Vagina (tissue), 2 donors: Measurements from ENCODE around the gene ATP5MC2. TPM values are rescaled to one million over a fixed set of nuclear protein-coding genes. Genes with fewer than 3 reads are reported as not detected.
"Not testable (repeated sequence)": the region's sequence is repeated elsewhere in the genome, so short reads cannot be mapped to it uniquely, and the experiment has no call there.

Source experiments
- DNase-seq, 2 donors: peaks; one replicate each; pipeline ENCODE4 v3.0.0-alpha.2; 2017; ENCODE audit errors: extremely low spot score in 2 of 2
- H3K27ac ChIP-seq: fragments of 200-600 bp; sonication (generic); one replicate; pipeline ENCODE4 v1.5.1; 2019
- H3K27me3 ChIP-seq: fragments of 200-600 bp; sonication (generic); one replicate; pipeline ENCODE4 v1.5.1; 2019
- H3K36me3 ChIP-seq, 2 donors: fragments of 200-600 bp; sonication (generic); one replicate each; pipeline ENCODE4 v1.5.1; 2017 to 2019
- H3K4me1 ChIP-seq: fragments of 200-600 bp; sonication (generic); one replicate; pipeline ENCODE4 v1.5.1; 2019
- H3K4me3 ChIP-seq, 2 donors: fragments of 200-600 bp; sonication (generic); 1 replicate in 1 of 2; 2 replicates in 1 of 2; pipeline ENCODE4 v1.5.1; 2016 to 2019
- H3K9me3 ChIP-seq: fragments of 200-600 bp; sonication (generic); one replicate; pipeline ENCODE4 v1.5.1; 2019
- POLR2A ChIP-seq, 2 donors: fragments of 450-650 bp; IDR thresholded peaks; one replicate each; pipeline ENCODE4 v1.6.1; 2017; ENCODE audit warnings: antibody characterized with exemption in 2 of 2, mild to moderate bottlenecking in 2 of 2, moderate library complexity in 2 of 2
- POLR2AphosphoS5 ChIP-seq, 2 donors: sonication (generic); formaldehyde crosslinking; IDR thresholded peaks; one replicate each; pipeline ENCODE4 v1.9.0; 2017; ENCODE audit warnings: antibody characterized with exemption in 2 of 2, mild to moderate bottlenecking in 2 of 2, low read depth in 1 of 2; ENCODE audit not compliant: insufficient read depth in 1 of 2
- intact Hi-C: fragments of 100-400 bp; cut with DNase I; formaldehyde crosslinking; loops from one replicate; pipeline ENCODE4 v1.15.1; 2023
- total RNA-seq: library from RNA; depleted of rRNA; stranded (reverse); fragments of >200 nt; gene quantifications from one replicate; pipeline ENCODE4 v1.2.3, GENCODE V29; 2016
- TF ChIP-seq, protein P1 (sequence below), 3 experiments: fragments of 450-650 bp in 2 of 3; fragments of 200-600 bp in 1 of 3; sonication (generic) in 1 of 3; IDR thresholded peaks; one replicate each; pipeline ENCODE4 v1.5.1; 2017 to 2019; ENCODE audit warnings: antibody characterized with exemption in 3 of 3, mild to moderate bottlenecking in 2 of 3, moderate library complexity in 2 of 3

The ATP5MC2 gene
- total RNA-seq, 1 donor from 2014 or later, result 311 TPM

DNA sequence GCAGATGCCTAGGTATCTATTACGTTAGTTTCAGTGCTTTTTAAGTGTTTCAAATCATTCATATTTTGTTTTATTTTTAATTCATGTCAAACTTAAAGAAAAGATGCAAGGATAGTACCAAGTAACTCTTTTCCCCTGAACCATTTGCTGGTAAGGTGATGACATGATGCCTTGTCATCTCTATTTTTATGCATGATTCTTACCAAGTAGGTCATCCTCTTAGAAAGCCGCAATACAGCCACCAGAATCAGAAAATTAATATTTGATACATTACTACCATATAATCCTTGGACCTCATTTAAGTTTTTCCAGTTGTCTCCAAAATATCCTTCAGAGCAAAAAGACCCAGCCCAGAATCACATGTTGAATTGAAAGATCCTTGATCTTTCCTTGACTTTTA lies 22.3 kb downstream of the ATP5MC2 start:
- Histone ChIP-seq H3K4me3 (no peak overlapping the region), H3K9me3 (no peaks in the 10 kb centered on the region), H3K36me3 (no peaks in the 10 kb centered on the region), H3K27ac (no peak overlapping the region), H3K27me3 (no peaks in the 10 kb centered on the region), H3K4me1 (peaks cover 8% of the 10 kb centered on the region)
- TF ChIP-seq POLR2AphosphoS5 (IDR thresholded peaks at IDR 0.05; ENCODE audit: insufficient read depth in 1 of 2, low read depth in 1 of 2), result no peak
- TF ChIP-seq POLR2A (IDR thresholded peaks at IDR 0.05), result no peak
- TF ChIP-seq, protein P1, sequence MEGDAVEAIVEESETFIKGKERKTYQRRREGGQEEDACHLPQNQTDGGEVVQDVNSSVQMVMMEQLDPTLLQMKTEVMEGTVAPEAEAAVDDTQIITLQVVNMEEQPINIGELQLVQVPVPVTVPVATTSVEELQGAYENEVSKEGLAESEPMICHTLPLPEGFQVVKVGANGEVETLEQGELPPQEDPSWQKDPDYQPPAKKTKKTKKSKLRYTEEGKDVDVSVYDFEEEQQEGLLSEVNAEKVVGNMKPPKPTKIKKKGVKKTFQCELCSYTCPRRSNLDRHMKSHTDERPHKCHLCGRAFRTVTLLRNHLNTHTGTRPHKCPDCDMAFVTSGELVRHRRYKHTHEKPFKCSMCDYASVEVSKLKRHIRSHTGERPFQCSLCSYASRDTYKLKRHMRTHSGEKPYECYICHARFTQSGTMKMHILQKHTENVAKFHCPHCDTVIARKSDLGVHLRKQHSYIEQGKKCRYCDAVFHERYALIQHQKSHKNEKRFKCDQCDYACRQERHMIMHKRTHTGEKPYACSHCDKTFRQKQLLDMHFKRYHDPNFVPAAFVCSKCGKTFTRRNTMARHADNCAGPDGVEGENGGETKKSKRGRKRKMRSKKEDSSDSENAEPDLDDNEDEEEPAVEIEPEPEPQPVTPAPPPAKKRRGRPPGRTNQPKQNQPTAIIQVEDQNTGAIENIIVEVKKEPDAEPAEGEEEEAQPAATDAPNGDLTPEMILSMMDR (IDR thresholded peaks at IDR 0.05), result no peak
- DNase-seq, result no peak
- intact Hi-C loops, result no loop called here

DNA sequence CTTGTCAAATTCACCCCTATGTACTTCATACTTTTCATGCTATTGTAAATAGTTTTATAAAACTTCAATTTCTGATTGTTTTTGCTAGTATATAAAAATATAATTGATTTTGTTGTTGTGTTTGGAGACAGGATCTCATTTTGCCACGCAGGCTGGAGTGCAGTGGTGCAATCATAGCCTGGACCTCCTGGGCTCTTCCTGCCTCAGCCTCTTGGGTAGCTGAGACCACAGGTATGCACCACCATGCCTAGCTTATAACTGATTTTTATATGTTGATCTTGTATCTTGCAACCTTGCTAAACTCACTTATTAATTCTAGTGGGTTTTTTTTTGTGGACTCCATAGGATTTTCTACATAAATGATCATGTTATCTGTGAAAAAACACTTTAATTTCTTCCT lies 23.5 kb downstream of the ATP5MC2 start:
- no peaks in the 10 kb centered on the region for H3K27me3 ChIP-seq
- no peaks in the 10 kb centered on the region for H3K4me1 ChIP-seq
- TF ChIP-seq, protein P1 (IDR thresholded peaks at IDR 0.05), result no peak
- TF ChIP-seq POLR2AphosphoS5 (IDR thresholded peaks at IDR 0.05; ENCODE audit: insufficient read depth in 1 of 2, low read depth in 1 of 2) (no peak), POLR2A (IDR thresholded peaks at IDR 0.05) (no peak)
- no peaks in the 10 kb centered on the region for H3K36me3 ChIP-seq
- no peak for DNase-seq
- no peak overlapping the region for H3K27ac ChIP-seq
- no peak overlapping the region for H3K4me3 ChIP-seq
- intact Hi-C loops, result no loop called here
- H3K9me3 ChIP-seq, result no peaks in the 10 kb centered on the region

DNA sequence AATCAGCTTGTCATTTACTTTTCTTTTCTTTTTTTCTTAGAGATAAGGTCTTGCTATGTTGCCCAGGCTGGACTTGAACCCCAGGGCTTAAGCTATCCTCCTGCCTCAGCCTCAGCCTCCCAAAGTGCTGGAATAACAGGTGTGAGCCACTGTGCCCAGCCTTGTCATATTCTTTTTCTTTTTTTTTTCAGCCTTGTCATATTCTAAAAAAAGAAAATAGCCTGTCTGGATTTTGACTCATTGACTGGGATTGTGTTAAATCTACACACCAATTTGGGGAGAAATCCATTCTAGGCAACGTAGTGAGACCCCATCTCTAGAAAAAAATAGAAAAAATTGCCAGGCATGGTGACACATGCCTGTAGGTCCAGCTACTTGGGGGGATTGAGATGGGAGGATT lies 24.1 kb downstream of the ATP5MC2 start:
- Histone ChIP-seq H3K27me3 (no peaks in the 10 kb centered on the region), H3K4me1 (no peaks in the 10 kb centered on the region), H3K36me3 (no peaks in the 10 kb centered on the region), H3K4me3 (no peak overlapping the region), H3K27ac (no peak overlapping the region), H3K9me3 (no peaks in the 10 kb centered on the region)
- TF ChIP-seq POLR2AphosphoS5 (IDR thresholded peaks at IDR 0.05; ENCODE audit: insufficient read depth in 1 of 2, low read depth in 1 of 2), result no peak
- no peak for TF ChIP-seq POLR2A (IDR thresholded peaks at IDR 0.05)
- TF ChIP-seq, protein P1 (IDR thresholded peaks at IDR 0.05), result no peak
- no peak for DNase-seq
- intact Hi-C loops, result no loop called here

DNA sequence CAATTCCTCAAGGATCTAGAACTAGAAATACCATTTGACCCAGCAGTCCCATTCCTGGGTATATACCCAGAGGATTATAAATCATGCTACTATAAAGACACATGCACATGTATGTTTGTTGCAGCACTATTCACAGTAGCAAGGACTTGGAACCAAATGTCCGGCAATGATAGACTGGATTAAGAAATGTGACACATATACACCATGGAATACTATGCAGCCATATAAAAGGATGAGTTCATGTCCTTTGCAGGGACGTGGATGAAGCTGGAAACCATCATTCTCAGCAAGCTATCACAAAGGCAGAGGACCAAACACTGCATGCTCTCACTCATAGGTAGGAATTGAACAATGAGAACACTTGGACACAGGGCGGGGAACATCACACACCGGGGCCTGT lies 29.6 kb downstream of the ATP5MC2 start:
- H3K27ac ChIP-seq, DNase-seq, H3K36me3 ChIP-seq, H3K4me1 ChIP-seq, H3K4me3 ChIP-seq, H3K27me3 ChIP-seq, intact Hi-C loops, H3K9me3 ChIP-seq: not testable (repeated sequence)

DNA sequence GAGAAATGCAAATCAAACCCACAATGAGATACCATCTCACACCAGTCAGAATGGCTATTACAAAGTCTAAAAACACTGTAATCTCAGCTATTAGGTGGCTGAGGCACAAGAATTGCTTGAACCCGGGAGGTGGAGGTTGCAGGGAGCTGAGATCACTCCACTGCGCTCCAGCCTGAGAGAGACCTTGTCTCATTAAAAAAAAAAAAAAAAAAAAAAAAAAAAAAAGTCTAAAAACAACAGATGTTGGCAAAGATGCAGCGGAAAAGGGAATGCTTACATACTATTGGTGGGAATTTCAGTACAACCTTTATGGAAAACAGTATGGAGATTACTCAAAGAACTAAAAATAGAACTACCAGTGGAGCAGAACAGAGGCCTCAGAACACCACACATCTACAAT lies 30.7 kb downstream of the ATP5MC2 start:
- H3K4me1 ChIP-seq, result no peaks in the 10 kb centered on the region
- H3K4me3 ChIP-seq, result no peak overlapping the region
- H3K27me3 ChIP-seq, result no peaks in the 10 kb centered on the region
- no peaks in the 10 kb centered on the region for H3K9me3 ChIP-seq
- no peaks in the 10 kb centered on the region for H3K36me3 ChIP-seq
- H3K27ac ChIP-seq, result no peak overlapping the region
- TF ChIP-seq POLR2A (IDR thresholded peaks at IDR 0.05) (no peak), POLR2AphosphoS5 (IDR thresholded peaks at IDR 0.05; ENCODE audit: insufficient read depth in 1 of 2, low read depth in 1 of 2) (no peak)
- TF ChIP-seq, protein P1 (IDR thresholded peaks at IDR 0.05), result no peak
- no peak for DNase-seq
- intact Hi-C loops, result no loop called here

DNA sequence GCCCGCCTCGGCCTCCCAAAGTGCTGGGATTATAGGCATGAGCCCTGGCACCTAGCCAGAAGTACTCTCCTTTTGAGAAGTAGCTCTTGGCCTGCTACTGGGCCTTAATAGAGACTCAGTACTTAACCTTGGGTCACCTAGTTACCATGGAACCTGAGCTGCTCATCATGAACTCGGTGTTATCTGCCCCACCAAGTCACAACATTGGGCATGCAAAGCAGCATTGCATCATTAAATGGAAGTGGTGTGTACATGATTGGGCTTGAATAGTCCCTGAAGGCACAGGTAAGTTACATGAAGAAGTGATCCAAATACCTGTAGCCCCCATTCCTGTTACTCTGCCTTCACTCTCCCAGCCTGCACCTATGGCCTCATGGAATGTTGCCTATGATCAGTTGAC lies 31.8 kb downstream of the ATP5MC2 start:
- no peak overlapping the region for H3K27ac ChIP-seq
- no peaks in the 10 kb centered on the region for H3K4me1 ChIP-seq
- H3K27me3 ChIP-seq, result no peaks in the 10 kb centered on the region
- no peak for DNase-seq
- no peaks in the 10 kb centered on the region for H3K9me3 ChIP-seq
- no peak overlapping the region for H3K4me3 ChIP-seq
- no peaks in the 10 kb centered on the region for H3K36me3 ChIP-seq
- intact Hi-C loops, result no loop called here
- TF ChIP-seq POLR2AphosphoS5 (IDR thresholded peaks at IDR 0.05; ENCODE audit: insufficient read depth in 1 of 2, low read depth in 1 of 2) (no peak), POLR2A (IDR thresholded peaks at IDR 0.05) (no peak)
- TF ChIP-seq, protein P1 (IDR thresholded peaks at IDR 0.05), result no peak
